GM12874 (cell line): ENCODE measurements around the gene THYN1.

Experiments
- TF ChIP-seq, protein P1 (sequence below): IDR thresholded peaks from 2 replicates; pipeline ENCODE4 v1.5.1; 2011; ENCODE audit warnings: low read depth, mild to moderate bottlenecking, control low read depth, low read length, moderate library complexity; ENCODE audit not compliant: insufficient read depth

THYN1 gene

DNA sequence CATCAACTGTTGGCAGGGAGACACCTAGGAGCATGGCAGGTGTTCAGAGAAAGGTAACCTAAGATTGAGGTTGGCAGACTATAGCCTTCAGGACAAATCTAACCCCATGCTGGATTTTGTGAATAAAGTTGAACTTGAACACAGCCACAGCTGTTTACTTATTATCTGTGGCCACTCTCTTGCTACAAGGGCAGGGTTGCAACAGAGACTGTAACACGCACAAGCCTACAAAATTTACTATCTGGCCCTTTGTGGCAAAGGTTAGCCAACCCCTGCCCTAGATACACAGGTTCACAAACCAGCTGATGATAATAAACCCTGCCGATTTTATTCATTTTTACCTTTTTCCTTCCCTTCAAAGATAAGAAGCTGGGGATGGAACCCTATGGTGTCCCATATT, 2.5 kb downstream of the THYN1 start:
- TF ChIP-seq, protein P1, sequence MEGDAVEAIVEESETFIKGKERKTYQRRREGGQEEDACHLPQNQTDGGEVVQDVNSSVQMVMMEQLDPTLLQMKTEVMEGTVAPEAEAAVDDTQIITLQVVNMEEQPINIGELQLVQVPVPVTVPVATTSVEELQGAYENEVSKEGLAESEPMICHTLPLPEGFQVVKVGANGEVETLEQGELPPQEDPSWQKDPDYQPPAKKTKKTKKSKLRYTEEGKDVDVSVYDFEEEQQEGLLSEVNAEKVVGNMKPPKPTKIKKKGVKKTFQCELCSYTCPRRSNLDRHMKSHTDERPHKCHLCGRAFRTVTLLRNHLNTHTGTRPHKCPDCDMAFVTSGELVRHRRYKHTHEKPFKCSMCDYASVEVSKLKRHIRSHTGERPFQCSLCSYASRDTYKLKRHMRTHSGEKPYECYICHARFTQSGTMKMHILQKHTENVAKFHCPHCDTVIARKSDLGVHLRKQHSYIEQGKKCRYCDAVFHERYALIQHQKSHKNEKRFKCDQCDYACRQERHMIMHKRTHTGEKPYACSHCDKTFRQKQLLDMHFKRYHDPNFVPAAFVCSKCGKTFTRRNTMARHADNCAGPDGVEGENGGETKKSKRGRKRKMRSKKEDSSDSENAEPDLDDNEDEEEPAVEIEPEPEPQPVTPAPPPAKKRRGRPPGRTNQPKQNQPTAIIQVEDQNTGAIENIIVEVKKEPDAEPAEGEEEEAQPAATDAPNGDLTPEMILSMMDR: no peak

DNA sequence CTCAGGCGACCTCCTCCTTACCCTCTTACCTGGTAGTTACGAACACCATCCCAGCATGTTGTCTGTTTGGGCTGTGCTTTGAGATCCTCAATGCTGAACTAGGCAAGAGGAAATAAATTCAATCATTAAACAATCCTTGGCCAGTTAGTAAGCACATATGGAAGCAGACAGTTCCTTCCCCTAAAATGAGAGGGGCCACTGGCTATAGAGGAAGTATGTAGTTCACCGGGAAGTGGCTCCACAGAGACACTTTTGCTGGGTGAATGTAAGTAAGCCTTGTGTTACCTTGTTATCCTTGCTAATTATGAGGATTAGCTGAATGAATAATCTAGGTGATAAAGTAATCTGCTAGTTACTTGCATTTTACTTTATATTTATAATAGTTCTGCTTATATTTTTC, 2.9 kb downstream of the THYN1 start:
- TF ChIP-seq, protein P1: no peak

DNA sequence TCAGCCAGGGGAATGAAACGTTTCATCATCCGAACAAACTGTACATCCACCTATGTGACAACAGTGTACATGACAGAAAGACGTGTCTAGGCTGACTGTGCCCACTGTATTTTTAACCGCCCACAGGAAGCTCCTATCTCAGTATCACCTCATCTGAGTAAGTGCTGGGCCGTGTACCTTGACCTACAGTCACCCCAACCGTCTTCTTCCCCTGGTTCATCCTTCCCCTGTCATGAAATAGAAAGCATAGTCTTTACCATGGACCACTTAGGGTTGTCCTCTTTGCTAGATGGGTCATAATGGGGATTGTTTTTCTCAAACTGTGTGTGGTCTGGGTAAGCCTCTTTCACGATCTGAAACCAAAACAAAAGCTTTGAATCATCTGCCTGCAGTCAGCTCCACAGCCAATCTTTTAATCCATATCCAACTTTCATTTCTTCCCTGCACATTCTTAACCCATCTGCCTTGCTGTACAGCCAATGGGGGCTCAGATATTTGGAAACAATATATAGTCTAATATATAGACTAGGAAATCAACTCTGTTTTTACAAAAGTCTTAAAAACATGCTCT, 4.2 kb downstream of the THYN1 start:
- TF ChIP-seq, protein P1: no peak

DNA sequence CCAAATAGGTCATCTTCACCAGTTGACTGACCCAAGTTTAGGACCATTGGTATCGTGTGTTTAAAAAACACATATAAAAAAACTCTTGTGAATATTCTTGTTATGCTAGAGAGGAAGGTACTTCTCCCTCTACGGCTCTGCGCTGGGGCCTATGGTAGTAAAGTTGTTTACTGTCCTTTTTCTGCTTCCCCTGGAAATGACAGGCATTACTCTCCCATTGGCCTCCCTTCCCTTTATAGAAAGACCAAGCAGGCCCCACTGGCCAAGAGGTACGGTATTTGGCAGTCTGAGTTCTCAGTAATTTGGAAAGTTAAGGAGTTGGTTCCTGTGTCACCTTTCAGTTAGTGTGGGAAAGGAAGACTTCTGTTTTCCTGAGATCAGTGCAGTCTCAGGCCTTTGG, 6.5 kb downstream of the THYN1 start:
- TF ChIP-seq, protein P1: no peak

DNA sequence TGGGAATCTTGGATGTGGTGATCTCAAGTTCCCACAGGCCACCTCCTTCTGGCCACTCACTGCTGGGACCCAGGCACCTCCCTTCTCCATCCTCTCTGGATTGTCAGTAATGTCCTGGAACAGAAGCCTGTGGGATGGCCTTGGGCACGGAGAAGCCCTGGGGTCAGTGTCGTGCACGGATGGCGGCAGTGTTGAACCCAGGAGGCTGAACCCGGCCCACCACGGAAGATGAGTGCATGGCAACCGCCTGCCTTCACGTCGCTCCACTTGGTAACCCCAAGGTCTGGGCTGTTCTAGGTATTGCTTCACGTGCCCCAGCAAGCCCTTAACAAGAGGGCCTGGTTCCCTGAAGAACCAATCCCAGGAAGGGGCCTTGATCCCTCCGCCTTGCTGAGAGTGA, 7.1 kb downstream of the THYN1 start:
- TF ChIP-seq, protein P1: no peak

DNA sequence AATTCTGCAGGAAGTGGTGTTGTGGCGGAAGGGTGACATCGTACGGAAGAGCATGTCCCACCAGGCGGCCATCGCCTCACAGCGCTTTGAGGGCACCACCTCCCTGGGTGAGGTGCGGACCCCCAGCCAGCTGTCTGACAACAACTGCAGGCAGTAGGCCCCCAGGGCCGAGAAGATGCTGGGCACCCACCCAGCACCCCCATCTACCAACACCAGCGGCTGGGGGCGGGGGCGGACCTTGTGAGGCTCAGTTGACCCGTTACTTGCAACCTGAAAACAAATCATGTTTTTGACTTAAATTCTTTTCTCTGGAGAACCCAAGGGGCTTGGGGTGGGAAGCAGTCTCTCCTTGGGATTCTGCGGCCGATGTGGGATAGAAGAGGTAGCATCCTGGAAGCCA, 7.7 kb downstream of the THYN1 start:
- TF ChIP-seq, protein P1: no peak

DNA sequence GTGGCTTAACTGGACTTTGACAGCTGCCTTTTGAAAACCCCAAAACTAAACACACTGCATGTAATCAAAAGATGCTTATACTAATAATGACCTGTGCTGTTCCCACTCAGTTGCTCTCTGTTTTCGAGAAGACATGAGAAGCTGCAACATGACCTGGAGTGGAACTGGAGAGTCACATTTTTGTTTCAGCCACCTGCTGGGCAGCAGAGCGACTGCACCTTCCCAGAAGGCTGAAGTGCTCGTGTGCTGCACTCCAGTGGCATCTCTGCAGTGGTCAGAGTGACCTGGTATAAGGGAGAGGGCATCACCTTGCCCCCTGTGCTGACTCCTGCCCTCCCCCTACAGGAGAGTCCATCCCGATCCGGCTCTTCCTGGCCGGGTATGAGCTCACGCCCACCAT, 8.6 kb downstream of the THYN1 start:
- TF ChIP-seq, protein P1: peak; percentile 71
